CD14-positive monocyte (primary cell): ENCODE measurements around the gene NPAS2. TPM values are rescaled to one million over a fixed set of nuclear protein-coding genes. Genes with fewer than 3 reads are reported as not detected.

Experiments used
- DNase-seq, 3 donors: peaks; one replicate each; pipeline ENCODE4 v3.0.0-alpha.2; 2011 to 2022
- H2AFZ ChIP-seq: 2 replicates; pipeline ENCODE4 v1.6.0; 2012; ENCODE audit warnings: mild to moderate bottlenecking, low read depth, low read length, inconsistent platforms; ENCODE audit not compliant: insufficient read depth, poor library complexity, severe bottlenecking
- H3K27ac ChIP-seq, 2 donors: 1 replicate in 1 of 2; 2 replicates in 1 of 2; pipeline ENCODE4 v1.5.1; 2012 to 2013; ENCODE audit warnings: low read length in 2 of 2, control low read depth in 1 of 2, inconsistent platforms in 1 of 2, low read depth in 1 of 2, mild to moderate bottlenecking in 1 of 2
- H3K27me3 ChIP-seq, 2 donors: one replicate each; pipeline versions ENCODE4 v1.6.0 to v1.6.1; 2011 to 2013; ENCODE audit warnings: low read length in 2 of 2; ENCODE audit not compliant: control insufficient read depth in 2 of 2, insufficient read depth in 2 of 2
- H3K36me3 ChIP-seq, 2 donors: replicated peaks in 1 of 2; 1 replicate in 1 of 2; 2 replicates in 1 of 2; pipeline versions ENCODE4 v1.5.1 to v1.6.1; 2012 to 2013; ENCODE audit warnings: low read length in 2 of 2, control low read depth in 1 of 2, inconsistent platforms in 1 of 2, mild to moderate bottlenecking in 1 of 2; ENCODE audit not compliant: insufficient read depth in 2 of 2, control insufficient read depth in 1 of 2
- H3K4me1 ChIP-seq, 2 donors: 1 replicate in 1 of 2; 2 replicates in 1 of 2; pipeline versions ENCODE4 v1.5.1 to v1.6.1; 2012 to 2013; ENCODE audit warnings: low read length in 2 of 2, control low read depth in 1 of 2, inconsistent platforms in 1 of 2, mild to moderate bottlenecking in 1 of 2, moderate library complexity in 1 of 2; ENCODE audit not compliant: insufficient read depth in 2 of 2, control insufficient read depth in 1 of 2
- H3K4me2 ChIP-seq: replicated peaks from 2 replicates; pipeline ENCODE3; 2012; ENCODE audit warnings: low read length, moderate library complexity, mild to moderate bottlenecking; ENCODE audit not compliant: poor library complexity, severe bottlenecking; ENCODE audit errors: extremely low read depth
- H3K4me3 ChIP-seq, 3 experiments: fragments of 200-600 bp in 1 of 3; sonication (generic) in 1 of 3; replicated peaks in 1 of 3; 1 replicate in 2 of 3; 2 replicates in 1 of 3; pipeline ENCODE4 v1.5.1; 2011 to 2013; ENCODE audit warnings: low read length in 3 of 3, mild to moderate bottlenecking in 3 of 3, control low read depth in 2 of 3, low read depth in 2 of 3, inconsistent platforms in 1 of 3, moderate library complexity in 1 of 3
- H3K79me2 ChIP-seq: 2 replicates; pipeline ENCODE4 v1.6.0; 2012; ENCODE audit warnings: mild to moderate bottlenecking, control low read depth, inconsistent platforms, low read length, moderate library complexity; ENCODE audit not compliant: insufficient read depth
- H3K9ac ChIP-seq: 2 replicates; pipeline ENCODE4 v1.6.0; 2017; ENCODE audit warnings: low read length, mild to moderate bottlenecking; ENCODE audit not compliant: insufficient read depth, poor library complexity, severe bottlenecking
- H3K9me3 ChIP-seq, 2 donors: replicated peaks in 1 of 2; 1 replicate in 1 of 2; 2 replicates in 1 of 2; pipeline versions ENCODE4 v1.5.1 to v1.6.1; 2012 to 2013; ENCODE audit warnings: low read length in 2 of 2, control low read depth in 1 of 2; ENCODE audit not compliant: control insufficient read depth in 1 of 2, insufficient read depth in 1 of 2
- H4K20me1 ChIP-seq: 2 replicates; pipeline ENCODE4 v1.6.0; 2012; ENCODE audit warnings: mild to moderate bottlenecking, low read length, control low read depth, moderate library complexity; ENCODE audit not compliant: insufficient read depth
- H3K27ac Mint-ChIP-seq, 7 donors: one replicate each; pipeline ENCODE4 v1.8.0; 2020; ENCODE audit warnings: mild to moderate bottlenecking in 7 of 7, mixed read lengths in 7 of 7, moderate library complexity in 6 of 7, inconsistent platforms in 2 of 7
- H3K27me3 Mint-ChIP-seq, 3 donors: one replicate each; pipeline ENCODE4 v1.8.0; 2021 to 2022; ENCODE audit warnings: low read depth in 3 of 3, mild to moderate bottlenecking in 3 of 3, mixed read lengths in 3 of 3, moderate library complexity in 3 of 3, inconsistent platforms in 1 of 3
- H3K36me3 Mint-ChIP-seq, 2 donors: one replicate each; pipeline ENCODE4 v1.8.0; 2020; ENCODE audit warnings: mixed read lengths in 2 of 2, inconsistent platforms in 1 of 2, mild to moderate bottlenecking in 1 of 2
- H3K4me1 Mint-ChIP-seq: one replicate; pipeline ENCODE4 v1.8.0; 2020; ENCODE audit warnings: mild to moderate bottlenecking, mixed read lengths
- H3K4me3 Mint-ChIP-seq, 2 donors: one replicate each; pipeline ENCODE4 v1.8.0; 2020; ENCODE audit warnings: mild to moderate bottlenecking in 2 of 2, mixed read lengths in 2 of 2, moderate library complexity in 1 of 2
- H3K9me3 Mint-ChIP-seq, 7 donors: one replicate each; pipeline ENCODE4 v1.8.0; 2020 to 2022; ENCODE audit warnings: mixed read lengths in 7 of 7, mild to moderate bottlenecking in 6 of 7, moderate library complexity in 6 of 7, inconsistent platforms in 2 of 7
- CTCF ChIP-seq: fragments of 200-600 bp; IDR thresholded peaks from one replicate; pipeline ENCODE4 v1.8.0; 2022; ENCODE audit warnings: antibody characterized with exemption, mild to moderate bottlenecking
- WGBS: methylation state at CpG from one replicate; pipeline ENCODE4 v1.1.5; 2013; ENCODE audit warnings: missing lambda C conversion rate; ENCODE audit not compliant: insufficient coverage; 5-methylcytosine and 5-hydroxymethylcytosine counted together
- intact Hi-C, 2 donors: fragments of 100-400 bp; cut with micrococcal nuclease; formaldehyde crosslinking; loops; one replicate each; pipeline versions ENCODE4 v1.15.0 to v1.15.1; 2023
- polyA plus RNA-seq, 3 donors: library from polyadenylated mRNA; depleted of rRNA in 1 of 3; unstranded in 2 of 3; stranded (reverse) in 1 of 3; fragments of 300-500 nt in 2 of 3; fragments of >200 nt in 1 of 3; fragmentation: Illumina TruSeq in 2 of 3; gene quantifications; 1 replicate in 2 of 3; 2 replicates in 1 of 3; pipeline ENCODE4 v1.2.3, GENCODE V29; 2012 to 2021

The NPAS2 gene
- polyA plus RNA-seq, 3 donors: not detected

DNA sequence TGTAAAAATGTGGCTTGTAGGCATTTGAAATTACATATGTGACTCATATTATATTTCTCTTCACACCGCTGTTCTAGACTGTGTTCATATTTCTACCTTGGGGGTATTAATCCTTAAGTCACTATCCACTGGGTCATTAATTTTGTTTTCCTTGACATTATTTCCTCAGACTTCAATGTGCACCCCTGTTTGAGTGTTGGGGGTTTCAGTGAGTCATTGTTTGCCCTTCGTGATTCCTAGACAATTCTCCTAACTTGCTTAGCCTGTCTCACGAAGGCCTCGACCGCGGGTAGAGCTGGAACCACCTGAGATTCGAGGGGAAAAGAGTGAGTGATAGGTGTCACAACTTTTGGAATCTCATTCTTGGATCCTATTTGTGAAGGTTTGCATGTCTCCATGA, 35.1 kb downstream of the NPAS2 start:
- DNase-seq: no peak
- WGBS: 87% methylated on average over 6 of the region's 7 CpGs
- no peaks in the 10 kb centered on the region for H3K36me3 Mint-ChIP-seq
- H3K4me1 Mint-ChIP-seq: peaks cover 12% of the 10 kb centered on the region
- Histone ChIP-seq H4K20me1 (no peaks in the 10 kb centered on the region), H3K9me3 (no peaks in the 10 kb centered on the region), H2AFZ (no peak overlapping the region), H3K27me3 (no peaks in the 10 kb centered on the region), H3K27ac (no peak overlapping the region), H3K4me2 (no peak overlapping the region), H3K4me3 (no peak overlapping the region), H3K36me3 (no peaks in the 10 kb centered on the region), H3K9ac (no peak overlapping the region), H3K79me2 (no peaks in the 10 kb centered on the region), H3K4me1 (peaks cover 0 to 5% of the 10 kb centered on the region in 2 donors)
- H3K27me3 Mint-ChIP-seq: peaks cover 2 to 9% (median 3%) of the 10 kb centered on the region in 3 donors
- H3K9me3 Mint-ChIP-seq: peaks cover 0 to 1% (median 0%) of the 10 kb centered on the region in 7 donors
- intact Hi-C loops: no loop called here
- no peak overlapping the region for H3K4me3 Mint-ChIP-seq
- no peak for TF ChIP-seq CTCF
- no peak overlapping the region for H3K27ac Mint-ChIP-seq

GRCh38 chr2:100855606-100856005, 35.7 kb downstream of the NPAS2 start:
- WGBS: 100% methylated on average over 1 of the region's 3 CpGs
- Mint-ChIP-seq H3K27me3 (peaks cover 2 to 7% (median 5%) of the 10 kb centered on the region in 3 donors), H3K9me3 (no peaks in the 10 kb centered on the region), H3K4me1 (peaks cover 12% of the 10 kb centered on the region), H3K27ac (no peak overlapping the region), H3K36me3 (no peaks in the 10 kb centered on the region), H3K4me3 (no peak overlapping the region)
- Histone ChIP-seq H3K9me3 (no peaks in the 10 kb centered on the region), H3K9ac (no peak overlapping the region), H3K4me3 (no peak overlapping the region), H4K20me1 (no peaks in the 10 kb centered on the region), H3K79me2 (no peaks in the 10 kb centered on the region), H3K36me3 (no peaks in the 10 kb centered on the region), H3K4me1 (peaks cover 0 to 5% of the 10 kb centered on the region in 2 donors), H3K4me2 (no peak overlapping the region), H3K27ac (no peak overlapping the region), H3K27me3 (no peaks in the 10 kb centered on the region), H2AFZ (no peak overlapping the region)
- intact Hi-C loops: no loop called here
- no peak for DNase-seq
- no peak for TF ChIP-seq CTCF
